GM12892 (cell line): ENCODE measurements around the gene TMEM87B.

Experiments used
- POLR2A ChIP-seq: IDR thresholded peaks from 2 replicates; pipeline ENCODE4 v1.6.1; 2011; ENCODE audit warnings: low read depth, low read length, control low read depth
- TAF1 ChIP-seq: IDR thresholded peaks from 2 replicates; pipeline ENCODE4 v1.6.1; 2011; ENCODE audit warnings: low read depth, mild to moderate bottlenecking, control low read depth, low read length, borderline replicate concordance

- TF ChIP-seq POLR2A (no peak), TAF1 (no peak)
Measured at GRCh38 chr2:112007493-112007892, 47.6 kb upstream of the TMEM87B start.
